G401 (cell line): ENCODE data around the gene TBC1D8. TPM values are rescaled to one million over a fixed set of nuclear protein-coding genes. Genes with fewer than 3 reads are reported as not detected.

ENCODE experiments used
- DNase-seq: peaks from one replicate; pipeline ENCODE4 v3.0.0-alpha.2; 2015; ENCODE audit warnings: low spot score
- in situ Hi-C: cut with HindIII; loops from 2 replicates; pipeline ENCODE4 v1.10.0; 2016; ENCODE audit warnings: low sequenced_read_pairs, mixed read lengths
- total RNA-seq: library from RNA; depleted of rRNA; stranded (reverse); fragments of >200 nt; shearing (Covaris generic); gene quantifications from 2 replicates; pipeline ENCODE4 v1.2.3, GENCODE V29; 2014

The TBC1D8 gene
- total RNA-seq, 1 experiment from 2014 or later = 5.8 TPM

DNA sequence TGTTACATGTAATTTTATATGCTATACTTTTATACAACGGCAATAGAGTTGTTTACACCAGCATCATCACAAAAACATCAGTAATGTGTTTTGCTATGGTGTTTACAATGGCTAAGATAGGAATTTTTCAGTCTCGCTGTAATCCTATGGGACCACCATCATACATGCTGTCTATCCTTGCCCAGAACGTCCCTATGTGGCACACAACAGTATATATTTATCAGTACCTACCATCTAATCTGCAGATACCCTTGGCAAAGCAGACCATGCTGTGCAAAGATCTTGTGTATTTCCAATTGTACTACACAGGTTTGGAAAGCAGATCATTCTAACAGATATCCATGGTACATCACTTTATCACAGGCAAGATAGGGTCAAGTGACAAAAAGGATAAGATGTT, 133.8 kb downstream of the TBC1D8 start:
- in situ Hi-C loops = no loop called here
- no peak for DNase-seq

DNA sequence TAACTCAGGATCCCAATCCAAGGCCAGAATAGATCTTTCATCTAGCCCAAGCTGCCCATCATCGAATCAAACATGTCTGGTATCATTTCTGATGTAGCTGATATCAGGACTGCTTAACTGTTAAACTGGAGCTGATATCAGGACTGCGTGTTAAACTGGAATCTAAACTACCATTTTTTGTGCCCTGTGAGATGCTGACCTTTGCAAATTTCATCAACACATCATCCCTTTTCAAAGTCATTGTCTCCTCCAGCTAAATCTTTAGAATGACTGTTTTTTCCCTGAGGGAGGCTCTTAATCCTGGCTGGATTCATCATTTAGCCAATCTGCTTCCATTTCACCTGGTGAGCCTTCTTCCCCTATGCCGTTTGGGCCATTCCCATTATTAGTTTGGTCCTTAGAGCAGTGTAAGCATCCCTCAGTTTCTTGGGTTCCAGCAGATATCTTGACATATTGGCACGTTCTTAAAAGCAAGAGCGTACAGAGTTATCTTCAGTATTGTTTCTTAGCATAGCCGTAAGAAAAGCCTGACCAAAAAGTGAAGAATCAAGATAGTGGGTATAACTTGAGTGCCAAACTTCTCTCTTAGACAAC, 136.8 kb downstream of the TBC1D8 start:
- in situ Hi-C loops = no loop called here

DNA sequence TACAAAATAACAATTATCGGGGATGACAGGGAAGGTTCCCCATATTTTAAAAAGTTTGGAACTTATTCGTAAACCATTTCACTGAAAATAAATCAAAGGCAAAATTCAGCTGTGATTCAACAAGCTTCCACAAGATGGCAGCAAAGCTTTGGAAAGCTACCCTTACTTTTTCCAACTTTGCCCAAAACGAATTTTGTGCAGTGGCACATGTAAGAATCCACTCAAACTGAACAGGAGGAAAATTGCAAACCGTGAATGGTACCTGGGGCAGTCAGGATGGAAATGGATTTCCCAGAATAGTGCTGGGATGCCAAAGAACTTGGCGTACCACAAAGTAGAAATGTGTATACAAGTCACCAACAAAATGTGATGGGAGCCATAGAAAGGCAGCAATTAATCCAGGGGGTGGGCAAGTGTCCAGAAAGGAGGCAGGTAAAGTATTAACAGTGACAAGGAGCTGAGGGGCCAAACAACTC, 138.4 kb downstream of the TBC1D8 start:
- in situ Hi-C loops = no loop called here
- peak; percentile 58 for DNase-seq

More for the DNA sequence above, 136.8 kb downstream of the TBC1D8 start:
- DNase-seq = no peak

DNA sequence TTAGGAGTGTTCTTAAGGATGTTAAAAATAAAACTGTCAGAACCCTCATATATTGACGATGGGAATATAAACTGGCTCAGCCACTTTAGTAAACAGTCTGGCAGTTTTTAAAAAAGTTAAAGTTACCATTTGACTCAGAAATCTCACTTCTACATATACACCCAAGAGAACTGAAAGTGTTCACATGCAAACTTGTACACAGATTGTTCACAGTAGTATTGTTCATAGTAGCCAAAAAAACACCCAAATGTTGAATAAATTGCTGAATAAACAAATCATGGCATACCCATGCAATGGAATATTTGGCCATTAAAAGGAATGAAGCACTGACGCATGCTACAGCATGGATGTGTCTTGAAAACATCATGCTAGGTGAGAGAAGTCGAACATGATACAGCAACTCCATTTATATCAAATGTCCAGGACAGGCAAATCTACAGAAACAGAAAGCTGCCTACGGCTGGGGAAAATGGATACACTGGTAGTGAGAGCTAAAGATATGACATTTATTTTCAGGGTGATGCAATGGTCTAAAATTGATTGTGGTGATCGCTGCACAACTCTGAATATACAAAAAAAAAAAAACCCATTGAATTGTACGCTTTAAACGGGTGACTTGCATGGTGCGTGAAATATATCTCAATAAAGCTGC, 139.0 kb downstream of the TBC1D8 start:
- in situ Hi-C loops = no loop called here
- DNase-seq = no peak

DNA sequence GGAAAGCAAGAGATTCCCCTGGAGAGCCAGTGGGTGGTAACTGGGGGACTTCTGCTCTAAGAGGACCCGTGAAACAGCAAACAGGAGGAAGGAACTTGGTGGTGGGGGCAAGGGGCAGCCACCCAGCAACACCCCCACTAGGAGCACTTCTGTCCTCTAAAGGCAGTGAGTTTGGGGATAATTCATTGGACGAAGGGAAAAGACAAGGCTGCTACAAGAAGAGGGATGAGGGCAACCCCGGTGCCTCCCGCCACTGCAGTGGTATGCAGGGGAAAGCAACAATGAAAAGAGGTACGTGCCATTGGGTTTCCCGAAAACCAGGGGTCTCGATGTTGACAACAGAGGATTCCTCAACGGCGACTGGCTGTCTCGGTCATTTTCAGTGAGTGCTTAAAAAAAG, 140.0 kb downstream of the TBC1D8 start:
- in situ Hi-C loops = no loop called here
- no peak for DNase-seq

DNA sequence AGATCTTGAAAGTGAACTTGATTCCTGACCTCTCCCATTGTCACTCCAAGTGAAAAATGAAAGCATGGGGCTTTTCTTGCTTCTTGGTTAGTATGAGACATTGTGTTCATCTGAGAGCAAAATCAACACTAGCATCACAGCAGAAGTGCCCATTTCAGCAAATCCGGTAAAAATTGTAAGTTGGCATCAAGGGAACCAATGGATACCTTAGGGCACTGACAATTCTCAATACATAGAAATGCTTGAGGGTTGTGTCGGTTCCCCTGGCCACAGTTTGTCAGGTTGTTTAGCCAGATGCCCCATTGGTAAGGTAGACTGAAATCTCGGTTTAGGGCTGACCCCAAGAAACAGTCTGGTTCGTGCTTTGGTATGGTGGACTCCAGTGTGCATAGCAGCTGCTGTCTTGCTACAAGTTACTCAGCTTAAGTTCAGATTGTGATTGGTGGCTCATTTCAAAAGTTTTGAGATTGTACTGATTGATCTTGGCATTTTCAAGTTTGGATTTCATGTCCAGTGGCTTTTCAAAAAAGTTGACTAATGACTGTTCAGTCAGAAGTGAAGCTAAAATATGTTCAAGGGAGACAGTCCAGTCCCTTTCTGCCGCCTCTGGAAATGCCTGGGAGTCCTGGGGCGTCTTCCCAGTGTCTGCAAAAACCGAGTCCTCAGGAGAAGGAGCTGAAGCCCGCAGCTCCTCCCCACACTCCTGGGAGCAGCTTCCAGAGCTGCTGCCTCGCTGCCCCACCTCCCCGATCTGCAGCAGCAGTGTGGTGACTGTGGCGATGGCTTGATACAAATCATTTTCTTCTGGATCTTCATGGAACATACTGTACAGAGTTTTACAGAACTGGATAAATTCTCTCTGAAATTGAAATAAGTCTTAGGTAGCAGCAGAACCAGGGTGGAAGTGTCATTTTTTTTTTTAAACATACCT, 143.5 kb downstream of the TBC1D8 start:
- in situ Hi-C loops = no loop called here

DNA sequence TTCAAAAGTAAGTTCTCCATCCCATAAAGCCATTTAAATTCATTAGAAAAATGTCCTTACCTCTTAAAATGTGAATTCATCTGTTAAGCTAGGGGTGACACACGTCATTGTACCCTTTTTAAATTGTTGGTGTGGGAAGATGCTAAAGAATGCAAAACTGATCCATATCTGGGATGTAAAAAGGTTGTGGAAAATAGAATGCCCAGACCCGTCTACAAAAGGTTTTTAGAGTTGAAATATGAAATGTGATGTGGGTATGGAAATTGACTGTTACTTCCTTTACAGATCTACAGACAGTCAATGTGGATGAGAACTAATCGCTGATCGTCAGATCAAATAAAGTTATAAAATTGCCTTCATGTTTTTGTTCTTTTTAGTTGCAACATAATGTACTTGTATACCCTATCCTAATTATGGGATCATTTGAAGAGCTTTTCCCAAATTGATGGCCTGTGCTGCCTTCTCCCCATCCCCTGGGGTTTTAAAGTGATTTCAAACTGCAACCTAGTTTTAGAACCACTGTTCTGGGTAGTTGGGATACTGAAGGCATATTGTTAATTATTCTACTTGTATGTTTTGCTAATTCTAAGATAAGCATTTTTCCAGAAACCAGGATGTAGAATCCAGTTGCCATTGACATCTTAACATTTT, 145.0 kb downstream of the TBC1D8 start:
- DNase-seq = no peak
- in situ Hi-C loops = no loop called here

More for the DNA sequence above, 143.5 kb downstream of the TBC1D8 start:
- DNase-seq = no peak

DNA sequence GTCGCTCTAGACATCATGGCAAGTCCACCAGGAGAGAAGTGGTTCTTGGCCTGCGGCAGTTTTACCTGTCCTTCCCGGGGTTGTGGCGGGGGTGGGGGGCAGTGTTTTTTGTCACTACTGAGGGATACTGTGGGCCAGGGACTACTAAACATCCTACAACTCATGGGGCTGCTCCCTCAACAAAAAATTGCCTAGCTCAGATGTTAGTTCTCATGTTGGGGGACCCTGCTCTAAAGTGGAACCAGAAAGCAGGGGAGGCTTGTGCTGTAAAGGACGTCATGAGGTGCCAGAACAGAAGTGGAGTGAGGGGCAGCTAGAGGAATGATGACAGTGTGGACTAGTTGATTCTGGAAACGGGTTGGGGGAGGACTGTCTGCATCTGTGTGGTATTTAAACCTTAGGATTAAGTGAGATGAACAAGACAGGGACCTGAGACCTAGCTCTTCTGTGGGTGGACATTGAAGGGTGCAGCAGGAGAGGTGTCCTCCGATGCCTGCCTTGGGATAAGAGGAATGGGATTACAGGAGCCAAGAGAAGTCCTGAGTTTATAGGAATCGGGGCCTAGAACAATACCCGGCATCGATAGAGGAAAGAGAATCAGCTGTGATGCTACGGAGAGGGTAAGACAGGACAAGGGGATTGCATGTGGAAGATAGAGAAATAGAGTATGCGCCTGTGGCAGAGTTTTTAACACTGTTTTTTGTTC, 146.4 kb downstream of the TBC1D8 start:
- no peak for DNase-seq
- in situ Hi-C loops = no loop called here

DNA sequence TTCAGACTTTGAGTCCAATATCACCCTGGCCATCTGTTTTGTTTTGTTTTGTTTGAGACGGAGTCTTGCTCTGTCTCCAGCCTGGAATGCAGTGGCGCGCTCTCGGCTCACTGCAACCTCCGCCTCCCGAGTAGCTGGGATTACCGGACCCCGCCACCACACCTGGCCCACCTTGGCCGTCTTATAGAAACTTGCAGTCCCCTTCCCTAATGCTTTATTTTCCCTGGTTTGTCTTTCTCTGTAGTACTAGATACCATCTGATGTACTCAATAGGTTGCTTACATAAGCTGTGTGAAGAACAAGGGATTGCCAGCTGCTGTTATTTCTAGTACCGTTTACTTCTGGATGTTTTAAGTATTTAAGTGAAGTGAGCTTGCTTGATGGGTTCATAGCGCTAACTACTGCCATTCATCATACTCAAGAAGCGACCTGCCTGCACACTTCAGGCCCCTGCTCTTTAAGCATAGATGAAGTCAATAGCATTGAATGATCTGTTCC, 147.9 kb downstream of the TBC1D8 start:
- in situ Hi-C loops = no loop called here

DNA sequence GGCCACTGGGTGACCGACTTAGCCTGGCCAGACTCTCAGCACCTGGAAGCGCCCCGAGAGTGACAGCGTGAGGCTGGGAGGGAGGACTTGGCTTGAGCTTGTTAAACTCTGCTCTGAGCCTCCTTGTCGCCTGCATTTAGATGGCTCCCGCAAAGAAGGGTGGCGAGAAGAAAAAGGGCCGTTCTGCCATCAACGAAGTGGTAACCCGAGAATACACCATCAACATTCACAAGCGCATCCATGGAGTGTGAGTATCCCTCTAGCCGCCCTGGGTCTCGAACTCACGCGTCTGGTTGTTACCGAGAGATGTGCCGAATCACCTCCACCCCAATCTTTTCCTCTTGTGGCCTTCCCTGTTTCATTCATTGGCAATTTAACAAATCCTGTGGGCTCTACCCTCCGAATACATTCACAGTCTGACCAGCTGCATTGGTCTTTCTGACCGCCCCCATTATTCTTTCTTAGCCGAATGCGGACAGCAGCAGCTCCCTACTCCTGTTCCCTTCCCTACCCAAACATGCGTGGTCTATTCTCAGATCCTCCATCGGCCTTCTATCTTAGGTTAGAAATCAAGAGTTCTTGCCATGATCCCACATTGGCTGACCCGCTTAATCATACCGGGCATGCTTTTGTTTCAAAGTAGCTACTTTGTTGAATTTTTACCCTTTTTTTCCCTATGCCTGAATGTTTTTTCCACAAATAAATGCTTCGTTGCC, 148.5 kb downstream of the TBC1D8 start:
- in situ Hi-C loops = no loop called here
- DNase-seq = no peak

More for the DNA sequence above, 147.9 kb downstream of the TBC1D8 start:
- no peak for DNase-seq

DNA sequence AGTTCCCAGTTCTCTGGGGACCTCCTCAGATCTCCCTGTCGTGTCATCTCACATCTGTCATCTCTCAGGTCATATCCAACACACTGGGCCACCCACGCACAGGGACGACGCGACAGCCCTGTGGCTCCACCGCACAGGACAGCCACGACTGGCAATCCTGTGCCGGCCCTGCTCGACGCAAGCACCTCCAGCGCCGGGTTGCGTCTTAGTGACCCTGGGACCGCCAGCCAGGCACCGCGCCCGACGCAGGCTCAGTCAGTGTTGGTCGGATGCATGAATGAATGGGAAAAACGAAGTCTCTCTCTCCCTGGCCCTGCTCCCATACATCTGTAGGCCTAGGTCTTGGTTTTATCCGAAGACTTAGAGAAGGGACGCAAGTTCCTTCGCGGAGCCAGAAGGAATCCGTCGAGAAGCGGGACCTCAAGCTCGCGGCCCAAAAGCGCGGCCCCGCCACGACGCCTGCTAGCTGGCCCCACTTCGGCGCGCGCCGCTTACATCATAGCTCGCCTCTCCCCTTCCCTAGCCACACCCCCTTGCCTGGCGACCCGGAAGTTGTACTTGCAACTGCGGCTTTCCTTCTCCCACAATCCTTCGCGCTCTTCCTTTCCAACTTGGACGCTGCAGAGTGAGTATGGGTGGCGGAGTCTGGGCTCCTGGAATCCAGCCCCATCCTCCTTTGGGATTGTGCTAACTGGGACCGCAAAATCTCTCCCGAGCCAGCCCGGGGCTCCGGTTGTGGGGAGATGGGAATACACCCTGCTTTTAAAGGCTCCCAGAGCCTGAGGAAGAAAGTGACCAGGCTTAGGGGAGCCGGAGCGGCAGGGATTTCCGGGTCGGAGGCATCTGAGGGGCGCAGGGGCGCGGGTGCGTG, 149.3 kb downstream of the TBC1D8 start, which contains the start of gene RPL31:
Gene RPL31 (plus strand): TSS at position 599 of the 871 bp plus-strand sequence. CDS start 413 bp downstream, outside the sequence.
- in situ Hi-C loops = no loop called here
- DNase-seq = peak; percentile 98

DNA sequence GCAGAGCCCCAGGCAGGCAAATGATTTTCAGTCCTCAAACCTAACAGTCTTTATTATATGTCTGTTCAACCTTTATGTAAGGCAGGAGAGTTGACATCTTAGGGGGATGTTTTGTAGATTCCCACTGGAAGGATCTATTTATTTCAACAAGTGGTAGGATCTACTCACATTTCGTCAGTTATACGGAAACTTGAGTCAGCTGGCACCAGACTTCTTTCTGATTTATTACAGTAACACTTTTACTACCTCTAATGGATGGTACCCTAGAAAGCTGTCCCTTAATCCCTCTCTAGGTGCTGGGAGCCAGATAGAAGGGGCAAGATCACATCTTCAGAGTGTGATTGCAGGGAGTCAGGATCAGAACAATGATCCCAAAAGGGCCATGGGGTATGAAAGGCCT, 151.2 kb downstream of the TBC1D8 start:
- in situ Hi-C loops = no loop called here
- no peak for DNase-seq

DNA sequence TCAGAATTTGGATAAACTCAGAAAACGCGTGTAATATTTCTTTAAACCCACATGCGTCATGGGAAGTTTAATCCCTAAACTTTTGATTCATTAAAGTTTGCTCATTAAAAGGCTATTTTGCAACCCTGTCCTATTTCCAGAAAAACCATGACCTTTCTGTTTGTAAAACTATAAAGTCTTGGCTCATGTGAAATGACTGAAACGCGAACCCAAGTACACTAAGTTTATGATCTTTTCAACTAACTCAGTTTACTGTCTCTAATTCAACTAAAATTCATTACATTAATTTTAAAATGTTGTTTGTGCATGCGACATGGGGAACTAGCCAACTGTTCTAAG, 153.0 kb downstream of the TBC1D8 start:
- in situ Hi-C loops = no loop called here
- no peak for DNase-seq

DNA sequence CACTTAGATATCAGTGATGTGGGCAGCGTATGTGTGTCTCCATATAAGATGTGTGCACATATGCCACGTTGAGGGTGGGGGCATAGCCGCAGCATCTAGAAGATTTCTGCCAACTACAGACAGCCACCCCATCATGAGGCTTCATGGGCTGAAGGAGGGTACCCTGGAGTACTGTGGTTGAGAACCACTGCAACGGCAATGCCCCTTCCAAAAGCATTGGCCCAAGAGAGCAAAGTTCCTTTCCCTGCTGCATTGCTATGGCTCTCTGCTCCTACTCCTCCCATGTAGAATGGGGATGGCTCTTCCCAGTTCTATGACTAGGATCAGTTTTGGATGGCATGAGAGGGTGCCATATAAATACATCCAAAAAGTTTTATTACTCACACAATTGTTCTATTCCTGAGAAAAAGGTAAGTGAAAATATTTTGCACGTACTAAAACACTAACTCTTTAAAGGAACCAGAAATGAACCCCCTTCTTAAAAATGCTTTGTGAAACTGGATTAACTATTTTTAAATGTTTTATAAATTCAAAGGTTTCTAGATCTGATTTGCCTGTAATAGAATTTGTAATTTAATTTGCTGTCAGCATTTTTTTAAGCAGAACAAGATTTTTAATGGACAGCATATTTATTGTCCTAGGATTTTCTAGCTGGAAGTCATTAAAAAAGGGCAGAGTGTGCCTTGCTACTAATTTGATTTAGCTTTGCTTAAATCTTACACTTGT, 153.5 kb downstream of the TBC1D8 start:
- DNase-seq = no peak
- in situ Hi-C loops = no loop called here

DNA sequence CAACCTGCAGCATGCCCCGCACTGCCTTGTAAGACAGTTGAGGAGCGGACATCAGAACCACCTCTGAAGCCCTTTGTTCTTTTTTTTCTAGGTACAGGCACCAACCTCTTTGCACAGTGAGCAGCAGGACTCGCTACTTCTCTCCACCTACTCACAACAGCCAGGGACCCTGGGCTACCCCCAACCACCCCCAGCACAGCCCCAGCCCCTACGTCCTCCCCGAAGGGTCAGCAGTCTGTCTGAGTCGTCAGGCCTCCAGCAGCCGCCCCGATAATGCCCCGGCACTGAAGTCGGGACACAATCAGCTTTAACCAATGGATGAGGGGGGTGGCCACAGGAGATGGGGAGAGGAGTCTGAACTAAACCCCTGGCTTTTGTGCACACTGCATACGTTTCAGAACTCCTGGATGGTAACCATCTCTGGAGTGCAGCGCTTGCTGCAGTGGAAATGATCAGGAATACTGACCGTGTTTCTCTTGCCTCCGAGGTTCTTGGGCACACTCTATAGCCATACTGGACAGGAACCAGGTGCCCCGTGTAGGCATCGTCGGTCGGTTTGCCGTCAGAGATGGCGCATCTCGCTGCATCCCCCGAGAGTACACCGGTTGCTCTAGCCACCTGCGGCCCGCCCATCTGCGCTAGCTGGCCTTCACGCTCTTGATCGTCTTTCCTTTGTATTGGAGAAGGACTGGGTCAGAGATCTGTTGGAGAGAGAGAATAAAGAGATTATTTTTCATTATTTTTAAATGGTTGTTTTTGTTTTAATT, 155.7 kb downstream of the TBC1D8 start:
- in situ Hi-C loops = no loop called here
- DNase-seq = no peak

DNA sequence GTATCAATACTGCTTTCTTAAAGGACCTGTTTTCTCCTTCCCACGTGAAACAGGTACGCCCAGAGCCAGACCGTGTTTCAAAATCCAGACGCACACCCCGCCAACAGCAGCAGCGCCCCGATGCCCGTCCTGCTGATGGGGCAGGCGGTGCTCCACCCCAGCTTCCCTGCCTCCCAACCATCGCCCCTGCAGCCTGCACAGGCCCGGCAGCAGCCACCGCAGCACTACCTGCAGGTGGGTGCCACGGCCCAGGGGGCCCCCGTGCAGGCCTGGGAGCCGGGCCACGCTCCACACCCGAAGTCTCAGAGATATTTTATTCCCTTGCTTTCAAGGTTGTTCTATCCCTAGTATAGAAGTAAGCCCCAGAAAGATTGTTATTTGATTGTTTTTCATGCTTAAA, 157.9 kb downstream of the TBC1D8 start:
- in situ Hi-C loops = no loop called here

More for the DNA sequence above, 157.9 kb downstream of the TBC1D8 start:
- no peak for DNase-seq
